Smooth muscle cell (in vitro differentiated cells): ENCODE measurements around the gene AACS. TPM values are rescaled to one million over a fixed set of nuclear protein-coding genes. Genes with fewer than 3 reads are reported as not detected.

ENCODE experiments used
- DNase-seq: peaks from one replicate; lab custom pipeline; 2025; ENCODE audit not compliant: unreplicated experiment; lab: John Stamatoyannopoulos, UW
- H2AFZ ChIP-seq: fragments of 200-600 bp; sonication (generic); 2 replicates; pipeline ENCODE4 v1.6.0; 2016; ENCODE audit warnings: antibody characterized with exemption, low read depth, mild to moderate bottlenecking
- H3F3A ChIP-seq: fragments of 200-600 bp; sonication (generic); 2 replicates; pipeline ENCODE4 v1.6.0; 2017; ENCODE audit warnings: antibody characterized with exemption, low read depth
- H3K27ac ChIP-seq: fragments of 200-600 bp; sonication (generic); 2 replicates; pipeline ENCODE4 v1.5.1; 2016; ENCODE audit warnings: low read depth, mild to moderate bottlenecking
- H3K27me3 ChIP-seq: fragments of 200-600 bp; sonication (generic); 2 replicates; pipeline ENCODE4 v1.6.1; 2016; ENCODE audit warnings: low read depth, mild to moderate bottlenecking
- H3K36me3 ChIP-seq: fragments of 200-600 bp; sonication (generic); 2 replicates; pipeline ENCODE4 v1.5.1; 2016; ENCODE audit warnings: low read depth
- H3K4me1 ChIP-seq: fragments of 200-600 bp; sonication (generic); 2 replicates; pipeline ENCODE4 v1.5.1; 2016; ENCODE audit warnings: low read depth
- H3K4me2 ChIP-seq: fragments of 200-600 bp; sonication (generic); 2 replicates; pipeline ENCODE4 v1.6.0; 2016; ENCODE audit warnings: mild to moderate bottlenecking
- H3K4me3 ChIP-seq: fragments of 200-600 bp; sonication (generic); 2 replicates; pipeline ENCODE4 v1.5.1; 2016; ENCODE audit warnings: mild to moderate bottlenecking
- H3K79me2 ChIP-seq: fragments of 200-600 bp; sonication (generic); 2 replicates; pipeline ENCODE4 v1.6.0; 2016; ENCODE audit warnings: low read depth, mild to moderate bottlenecking
- H3K9ac ChIP-seq: fragments of 200-600 bp; sonication (generic); 2 replicates; pipeline ENCODE4 v1.6.0; 2016; ENCODE audit warnings: low read depth
- H3K9me3 ChIP-seq: fragments of 200-600 bp; sonication (generic); replicated peaks from 2 replicates; pipeline ENCODE4 v1.5.1; 2016; ENCODE audit warnings: low read depth
- H4K20me1 ChIP-seq: fragments of 200-600 bp; sonication (generic); 2 replicates; pipeline ENCODE4 v1.6.0; 2016; ENCODE audit warnings: low read depth
- WGBS: methylation state at CpG from one replicate; pipeline ENCODE4 v1.1.7; 2016; ENCODE audit warnings: low lambda C conversion rate; 5-methylcytosine and 5-hydroxymethylcytosine counted together
- polyA plus RNA-seq: library from polyadenylated mRNA; unstranded; fragments of >200 nt; fragmentation: Nextera tagmentation; extraction: Ambion mirVana; gene quantifications from 2 replicates; pipeline ENCODE4 v1.2.1, GENCODE V29; 2016
- total RNA-seq: library from RNA; depleted of rRNA; stranded (reverse); fragments of >200 nt; gene quantifications from 2 replicates; pipeline ENCODE4 v1.2.3, GENCODE V29; 2014
- TF ChIP-seq, protein P1 (sequence below): fragments of 200-600 bp; sonication (generic); IDR thresholded peaks from 2 replicates; pipeline ENCODE4 v1.5.1; 2017; ENCODE audit warnings: borderline replicate concordance, mild to moderate bottlenecking, antibody characterized with exemption; ENCODE audit not compliant: insufficient read depth, poor library complexity, severe bottlenecking

Gene AACS
- total and polyA plus RNA-seq, 2 experiments from 2014 or later: 8.0 to 15.6 TPM

GRCh38 chr12:125024949-125025563 lies 40.2 kb upstream of the AACS start:
- no peak overlapping the region for H3K4me3 ChIP-seq
- TF ChIP-seq, protein P1, sequence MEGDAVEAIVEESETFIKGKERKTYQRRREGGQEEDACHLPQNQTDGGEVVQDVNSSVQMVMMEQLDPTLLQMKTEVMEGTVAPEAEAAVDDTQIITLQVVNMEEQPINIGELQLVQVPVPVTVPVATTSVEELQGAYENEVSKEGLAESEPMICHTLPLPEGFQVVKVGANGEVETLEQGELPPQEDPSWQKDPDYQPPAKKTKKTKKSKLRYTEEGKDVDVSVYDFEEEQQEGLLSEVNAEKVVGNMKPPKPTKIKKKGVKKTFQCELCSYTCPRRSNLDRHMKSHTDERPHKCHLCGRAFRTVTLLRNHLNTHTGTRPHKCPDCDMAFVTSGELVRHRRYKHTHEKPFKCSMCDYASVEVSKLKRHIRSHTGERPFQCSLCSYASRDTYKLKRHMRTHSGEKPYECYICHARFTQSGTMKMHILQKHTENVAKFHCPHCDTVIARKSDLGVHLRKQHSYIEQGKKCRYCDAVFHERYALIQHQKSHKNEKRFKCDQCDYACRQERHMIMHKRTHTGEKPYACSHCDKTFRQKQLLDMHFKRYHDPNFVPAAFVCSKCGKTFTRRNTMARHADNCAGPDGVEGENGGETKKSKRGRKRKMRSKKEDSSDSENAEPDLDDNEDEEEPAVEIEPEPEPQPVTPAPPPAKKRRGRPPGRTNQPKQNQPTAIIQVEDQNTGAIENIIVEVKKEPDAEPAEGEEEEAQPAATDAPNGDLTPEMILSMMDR: no peak
- no peaks in the 10 kb centered on the region for H3K9me3 ChIP-seq
- H3K27ac ChIP-seq: no peak overlapping the region
- H2AFZ ChIP-seq: no peak overlapping the region
- no peaks in the 10 kb centered on the region for H4K20me1 ChIP-seq
- H3K79me2 ChIP-seq: no peaks in the 10 kb centered on the region
- H3K4me1 ChIP-seq: no peaks in the 10 kb centered on the region
- H3K4me2 ChIP-seq: no peak overlapping the region
- DNase-seq: no peak
- H3K27me3 ChIP-seq: no peaks in the 10 kb centered on the region
- H3K36me3 ChIP-seq: no peaks in the 10 kb centered on the region
- no peaks in the 10 kb centered on the region for H3F3A ChIP-seq
- no peak overlapping the region for H3K9ac ChIP-seq
- 96% methylated on average over 43 of the region's 43 CpGs for WGBS

DNA sequence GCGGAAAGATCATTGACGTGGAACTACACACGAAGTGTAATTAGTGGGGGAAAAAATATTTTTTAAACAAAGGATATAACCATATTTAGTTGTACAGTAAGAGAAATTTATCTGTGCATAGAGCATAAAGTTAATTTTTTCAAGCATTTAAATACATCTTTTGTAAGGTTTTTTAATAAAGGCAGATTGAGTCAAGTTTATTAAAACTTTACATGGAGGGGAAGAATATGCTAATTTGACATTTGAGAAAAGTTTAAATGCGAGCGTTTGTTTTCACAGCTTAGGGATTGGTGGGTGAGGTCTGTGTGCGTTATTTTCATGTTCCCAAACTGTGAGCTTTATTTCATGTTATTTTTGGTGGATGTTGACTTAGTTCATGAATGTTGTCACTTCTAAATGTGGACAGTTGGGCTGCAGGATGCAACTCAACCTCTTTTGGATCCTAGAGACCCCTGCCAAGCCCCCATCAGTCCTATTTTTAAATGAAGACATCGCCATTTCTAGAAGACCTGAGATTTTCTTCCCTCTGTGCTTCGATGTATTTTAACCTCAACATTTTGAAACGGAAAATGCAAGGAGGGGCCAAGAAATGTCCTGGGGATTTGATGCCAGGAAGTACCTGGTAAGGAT lies 39.5 kb upstream of the AACS start:
- H3K9me3 ChIP-seq: no peaks in the 10 kb centered on the region
- H3F3A ChIP-seq: no peaks in the 10 kb centered on the region
- H3K4me2 ChIP-seq: no peak overlapping the region
- no peak overlapping the region for H3K9ac ChIP-seq
- no peaks in the 10 kb centered on the region for H3K4me1 ChIP-seq
- H3K27ac ChIP-seq: no peak overlapping the region
- no peaks in the 10 kb centered on the region for H3K36me3 ChIP-seq
- no peaks in the 10 kb centered on the region for H4K20me1 ChIP-seq
- WGBS: 95% methylated on average over 9 of the region's 9 CpGs
- H3K4me3 ChIP-seq: no peak overlapping the region
- no peaks in the 10 kb centered on the region for H3K79me2 ChIP-seq
- no peak for DNase-seq
- H2AFZ ChIP-seq: no peak overlapping the region
- TF ChIP-seq, protein P1: no peak
- no peaks in the 10 kb centered on the region for H3K27me3 ChIP-seq

- 97% methylated on average over 8 of the region's 8 CpGs for WGBS
- DNase-seq: no peak
- Histone ChIP-seq H3K27ac (no peak overlapping the region), H3K4me2 (no peak overlapping the region), H3K79me2 (no peaks in the 10 kb centered on the region), H2AFZ (no peak overlapping the region), H3K36me3 (no peaks in the 10 kb centered on the region), H3K27me3 (no peaks in the 10 kb centered on the region), H4K20me1 (no peaks in the 10 kb centered on the region), H3F3A (no peaks in the 10 kb centered on the region), H3K4me1 (no peaks in the 10 kb centered on the region), H3K4me3 (no peak overlapping the region), H3K9ac (no peak overlapping the region), H3K9me3 (no peaks in the 10 kb centered on the region)
- TF ChIP-seq, protein P1: no peak
These were observed 37.1 kb upstream of the AACS start for GRCh38 chr12:125028106-125028505.
